CD4-positive, alpha-beta T cell treated with Interferon gamma for 1 hour (primary cell): ENCODE data around the gene ZNF516.

ENCODE experiments used
- DNase-seq: peaks from one replicate; pipeline ENCODE4 v3.0.0-alpha.2; 2020

ZNF516 gene

GRCh38 chr18:76354348-76354747 is 140.7 kb downstream of the ZNF516 start:
- DNase-seq: no peak

- DNase-seq: no peak
These were observed 141.5 kb downstream of the ZNF516 start for GRCh38 chr18:76353500-76353899.

- no peak for DNase-seq
These were observed 142.0 kb downstream of the ZNF516 start for GRCh38 chr18:76353046-76353445.

GRCh38 chr18:76351961-76352581 is 143.0 kb downstream of the ZNF516 start:
- DNase-seq: no peak

- no peak for DNase-seq
These were observed 144.7 kb downstream of the ZNF516 start for GRCh38 chr18:76350134-76351025.

GRCh38 chr18:76349067-76349715 is 145.9 kb downstream of the ZNF516 start:
- DNase-seq: peak; percentile 37

- DNase-seq: no peak
These were observed 146.6 kb downstream of the ZNF516 start for GRCh38 chr18:76348267-76349066.

- DNase-seq: no peak
These were observed 147.7 kb downstream of the ZNF516 start for GRCh38 chr18:76347341-76347740.

GRCh38 chr18:76346490-76347130 is 148.4 kb downstream of the ZNF516 start:
- no peak for DNase-seq

- no peak for DNase-seq
These were observed 149.1 kb downstream of the ZNF516 start for GRCh38 chr18:76345901-76346300.

- no peak for DNase-seq
These were observed 151.0 kb downstream of the ZNF516 start for GRCh38 chr18:76343938-76344569.

GRCh38 chr18:76340410-76340809 is 154.6 kb downstream of the ZNF516 start:
- DNase-seq: no peak

- no peak for DNase-seq
These were observed 155.8 kb downstream of the ZNF516 start for GRCh38 chr18:76339246-76339620.

- DNase-seq: no peak
These were observed 156.3 kb downstream of the ZNF516 start for GRCh38 chr18:76338619-76339245.

- no peak for DNase-seq
These were observed 157.0 kb downstream of the ZNF516 start for GRCh38 chr18:76338088-76338487.

GRCh38 chr18:76335859-76336640 is 159.0 kb downstream of the ZNF516 start:
- no peak for DNase-seq

- no peak for DNase-seq
These were observed 166.9 kb downstream of the ZNF516 start for GRCh38 chr18:76328140-76328539.

- DNase-seq: no peak
These were observed 171.2 kb downstream of the ZNF516 start for GRCh38 chr18:76323891-76324290.

GRCh38 chr18:76322686-76323085 is 172.4 kb downstream of the ZNF516 start:
- no peak for DNase-seq

GRCh38 chr18:76319366-76319765 is 175.7 kb downstream of the ZNF516 start:
- no peak for DNase-seq

GRCh38 chr18:76318607-76319006 is 176.4 kb downstream of the ZNF516 start:
- no peak for DNase-seq
